GM12864 (cell line): Measurements from ENCODE around the gene BID.

Source experiments
- DNase-seq: peaks from one replicate; pipeline ENCODE4 v3.0.0-alpha.2; 2011; ENCODE audit warnings: low read depth
- H3K4me3 ChIP-seq: 2 replicates; pipeline ENCODE4 v1.5.1; 2011; ENCODE audit warnings: mild to moderate bottlenecking, low read depth, low read length, control low read depth
- TF ChIP-seq, protein P1 (sequence below): IDR thresholded peaks from 2 replicates; pipeline ENCODE4 v1.5.1; 2011; ENCODE audit warnings: low read depth, mild to moderate bottlenecking, moderate library complexity, low read length, control low read depth, inconsistent platforms; ENCODE audit errors: missing control alignments

Gene BID

DNA sequence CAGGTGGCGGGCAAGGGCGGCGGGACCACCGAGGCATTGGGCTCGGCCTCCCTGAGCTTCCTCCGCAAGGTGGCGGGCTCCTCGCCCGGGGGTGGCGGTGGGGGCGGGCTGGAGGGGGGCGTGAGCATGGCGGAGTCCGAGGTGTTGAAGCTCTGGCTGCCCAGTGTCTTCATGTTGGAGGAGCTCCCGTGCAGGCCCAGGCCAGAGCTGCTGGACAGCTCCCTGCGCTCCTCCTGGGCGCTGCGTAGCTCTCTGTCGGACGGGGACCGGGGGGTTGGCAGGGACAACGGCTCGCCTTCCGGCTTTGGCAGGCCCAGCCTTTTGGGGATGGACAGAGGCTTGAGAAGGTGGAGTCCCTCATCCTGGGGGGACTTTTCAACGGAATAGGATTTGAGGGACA lies 43.9 kb upstream of the BID start:
- TF ChIP-seq, protein P1, sequence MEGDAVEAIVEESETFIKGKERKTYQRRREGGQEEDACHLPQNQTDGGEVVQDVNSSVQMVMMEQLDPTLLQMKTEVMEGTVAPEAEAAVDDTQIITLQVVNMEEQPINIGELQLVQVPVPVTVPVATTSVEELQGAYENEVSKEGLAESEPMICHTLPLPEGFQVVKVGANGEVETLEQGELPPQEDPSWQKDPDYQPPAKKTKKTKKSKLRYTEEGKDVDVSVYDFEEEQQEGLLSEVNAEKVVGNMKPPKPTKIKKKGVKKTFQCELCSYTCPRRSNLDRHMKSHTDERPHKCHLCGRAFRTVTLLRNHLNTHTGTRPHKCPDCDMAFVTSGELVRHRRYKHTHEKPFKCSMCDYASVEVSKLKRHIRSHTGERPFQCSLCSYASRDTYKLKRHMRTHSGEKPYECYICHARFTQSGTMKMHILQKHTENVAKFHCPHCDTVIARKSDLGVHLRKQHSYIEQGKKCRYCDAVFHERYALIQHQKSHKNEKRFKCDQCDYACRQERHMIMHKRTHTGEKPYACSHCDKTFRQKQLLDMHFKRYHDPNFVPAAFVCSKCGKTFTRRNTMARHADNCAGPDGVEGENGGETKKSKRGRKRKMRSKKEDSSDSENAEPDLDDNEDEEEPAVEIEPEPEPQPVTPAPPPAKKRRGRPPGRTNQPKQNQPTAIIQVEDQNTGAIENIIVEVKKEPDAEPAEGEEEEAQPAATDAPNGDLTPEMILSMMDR, result no peak
- DNase-seq, result no peak
- H3K4me3 ChIP-seq, result no peak overlapping the region

DNA sequence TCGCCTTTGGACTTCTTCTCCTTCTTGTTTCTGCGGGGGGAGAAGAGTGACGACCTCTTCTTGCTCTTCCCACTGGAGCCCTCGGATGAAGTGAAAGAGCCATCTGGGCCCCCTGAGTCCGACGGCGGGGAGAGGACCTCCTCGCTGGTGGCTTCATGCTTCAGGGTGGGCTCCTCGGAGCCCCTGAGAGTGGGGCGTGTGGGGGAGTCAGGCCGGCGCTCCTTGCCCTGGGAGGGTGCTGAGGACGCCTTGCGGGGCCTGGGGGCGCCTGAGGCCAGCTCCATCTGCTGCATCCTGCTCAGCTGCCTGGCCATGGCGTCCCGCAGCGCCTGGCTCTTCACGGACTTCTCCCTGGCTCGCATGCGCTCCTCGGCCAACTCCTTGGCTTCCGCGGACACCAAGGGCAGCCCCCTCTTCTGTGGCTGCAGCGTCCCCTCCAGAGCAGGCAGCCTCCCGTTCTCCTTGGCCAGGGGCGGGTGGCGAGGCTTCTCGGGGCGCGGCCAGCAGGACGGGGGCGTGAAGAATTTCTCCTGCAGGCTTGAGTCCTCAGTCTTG lies 43.3 kb upstream of the BID start:
- TF ChIP-seq, protein P1, result no peak
- H3K4me3 ChIP-seq, result no peak overlapping the region
- no peak for DNase-seq

- TF ChIP-seq, protein P1, result no peak
- DNase-seq, result no peak
- H3K4me3 ChIP-seq, result no peak overlapping the region
These were observed 42.8 kb upstream of the BID start for GRCh38 chr22:17817079-17817478.

DNA sequence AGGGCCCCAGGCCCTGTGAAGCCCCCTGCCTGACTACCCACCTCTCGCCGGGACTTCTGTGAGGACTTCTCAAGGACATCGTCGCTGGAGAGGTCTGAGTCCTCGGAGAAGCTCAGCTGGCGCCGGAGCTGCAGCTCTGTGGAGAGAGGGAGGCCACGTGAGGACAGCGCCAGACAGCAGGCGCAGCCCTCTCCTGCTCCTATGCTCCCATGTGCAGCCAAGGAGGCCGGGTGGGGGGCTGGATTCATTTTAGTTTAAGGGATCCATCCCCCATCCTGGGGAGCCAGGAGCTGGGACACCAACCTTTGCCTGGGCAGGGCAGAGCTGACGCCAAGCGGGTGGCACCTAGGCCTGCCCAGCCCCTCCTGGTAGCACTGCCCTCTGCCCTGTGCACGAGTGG lies 42.4 kb upstream of the BID start:
- no peak overlapping the region for H3K4me3 ChIP-seq
- DNase-seq, result no peak
- TF ChIP-seq, protein P1, result no peak

DNA sequence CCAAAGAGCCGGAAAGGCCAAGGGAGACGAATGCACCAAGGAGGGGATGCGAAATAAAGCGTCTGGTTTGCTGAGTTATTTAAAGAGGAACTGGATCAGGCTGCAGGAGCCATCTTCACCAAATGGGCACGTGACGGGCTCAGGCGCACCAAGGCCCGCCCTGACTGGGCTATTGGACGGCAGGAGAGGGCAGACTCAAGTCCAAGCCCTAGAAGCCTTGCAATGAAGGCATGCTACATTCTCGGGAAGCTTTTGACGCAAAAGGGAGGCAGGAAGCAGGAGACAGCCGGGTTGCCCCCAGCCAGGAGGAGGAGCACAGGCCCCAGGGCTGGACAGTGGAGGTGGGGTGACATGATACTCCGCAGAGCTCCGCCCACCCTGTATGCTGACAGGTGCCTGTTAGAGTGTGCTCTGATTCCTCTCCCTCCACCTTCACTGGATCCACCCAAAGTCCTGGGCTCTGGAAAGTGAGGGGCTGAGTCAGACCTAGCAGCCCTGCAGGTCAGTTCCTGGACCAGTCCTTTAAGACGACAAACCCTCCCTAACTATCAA lies 41.5 kb upstream of the BID start:
- TF ChIP-seq, protein P1, result no peak
- H3K4me3 ChIP-seq, result no peak overlapping the region
- DNase-seq, result no peak

DNA sequence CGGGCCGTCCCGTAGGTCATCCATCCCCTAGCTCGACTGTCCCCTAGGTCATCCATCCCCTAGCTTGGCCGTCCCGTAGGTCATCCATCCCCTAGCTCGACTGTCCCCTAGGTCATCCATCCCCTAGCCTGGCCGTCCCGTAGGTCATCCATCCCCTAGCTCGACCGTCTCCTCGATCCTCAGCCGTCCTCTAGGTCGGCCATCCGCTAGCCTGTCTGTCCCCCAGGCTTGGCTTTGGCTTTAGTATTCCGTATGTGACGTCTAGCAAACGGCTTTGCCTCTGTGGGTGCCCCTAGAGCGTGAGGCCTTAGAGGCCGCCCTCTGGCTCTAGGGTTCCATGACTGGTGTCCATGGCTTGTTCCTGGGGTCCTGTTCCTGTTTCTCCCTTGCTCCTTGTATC lies 40.6 kb upstream of the BID start:
- no peak for DNase-seq
- H3K4me3 ChIP-seq, result no peak overlapping the region
- TF ChIP-seq, protein P1, result no peak

GRCh38 chr22:17814084-17814483 lies 39.8 kb upstream of the BID start:
- H3K4me3 ChIP-seq, result no peak overlapping the region

More at GRCh38 chr22:17814084-17814483, 39.8 kb upstream of the BID start:
- no peak for DNase-seq
- TF ChIP-seq, protein P1, result no peak
